ENCODE data around the gene BPIFA1.

Gene BPIFA1

DNA sequence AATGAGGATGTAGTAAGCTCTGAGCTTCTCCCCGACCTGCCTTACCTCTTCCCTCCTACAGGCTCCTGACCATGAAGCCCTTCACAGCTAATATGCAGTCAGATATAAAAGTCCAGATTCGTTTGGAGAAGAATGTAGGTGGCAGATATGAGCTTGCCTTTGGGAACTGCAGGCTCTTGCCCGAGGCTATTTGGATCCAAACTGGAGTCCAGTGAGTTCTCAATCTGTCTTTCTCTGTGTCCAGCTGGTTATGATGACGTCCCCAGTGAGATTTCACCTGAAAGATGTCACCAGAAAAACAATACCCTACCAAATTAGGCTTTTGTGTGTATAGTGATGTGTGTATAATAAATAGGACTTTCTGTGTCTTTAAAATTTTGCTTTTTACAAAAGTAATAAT is 33.3 kb upstream of the BPIFA1 start:
- H3K4me3 ChIP-seq (ENCODE audit: low read depth, low read length), result no peak overlapping the region
- TF ChIP-seq, protein P1, sequence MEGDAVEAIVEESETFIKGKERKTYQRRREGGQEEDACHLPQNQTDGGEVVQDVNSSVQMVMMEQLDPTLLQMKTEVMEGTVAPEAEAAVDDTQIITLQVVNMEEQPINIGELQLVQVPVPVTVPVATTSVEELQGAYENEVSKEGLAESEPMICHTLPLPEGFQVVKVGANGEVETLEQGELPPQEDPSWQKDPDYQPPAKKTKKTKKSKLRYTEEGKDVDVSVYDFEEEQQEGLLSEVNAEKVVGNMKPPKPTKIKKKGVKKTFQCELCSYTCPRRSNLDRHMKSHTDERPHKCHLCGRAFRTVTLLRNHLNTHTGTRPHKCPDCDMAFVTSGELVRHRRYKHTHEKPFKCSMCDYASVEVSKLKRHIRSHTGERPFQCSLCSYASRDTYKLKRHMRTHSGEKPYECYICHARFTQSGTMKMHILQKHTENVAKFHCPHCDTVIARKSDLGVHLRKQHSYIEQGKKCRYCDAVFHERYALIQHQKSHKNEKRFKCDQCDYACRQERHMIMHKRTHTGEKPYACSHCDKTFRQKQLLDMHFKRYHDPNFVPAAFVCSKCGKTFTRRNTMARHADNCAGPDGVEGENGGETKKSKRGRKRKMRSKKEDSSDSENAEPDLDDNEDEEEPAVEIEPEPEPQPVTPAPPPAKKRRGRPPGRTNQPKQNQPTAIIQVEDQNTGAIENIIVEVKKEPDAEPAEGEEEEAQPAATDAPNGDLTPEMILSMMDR (IDR thresholded peaks at IDR 0.05; ENCODE audit: low read depth, low read length), result no peak

DNA sequence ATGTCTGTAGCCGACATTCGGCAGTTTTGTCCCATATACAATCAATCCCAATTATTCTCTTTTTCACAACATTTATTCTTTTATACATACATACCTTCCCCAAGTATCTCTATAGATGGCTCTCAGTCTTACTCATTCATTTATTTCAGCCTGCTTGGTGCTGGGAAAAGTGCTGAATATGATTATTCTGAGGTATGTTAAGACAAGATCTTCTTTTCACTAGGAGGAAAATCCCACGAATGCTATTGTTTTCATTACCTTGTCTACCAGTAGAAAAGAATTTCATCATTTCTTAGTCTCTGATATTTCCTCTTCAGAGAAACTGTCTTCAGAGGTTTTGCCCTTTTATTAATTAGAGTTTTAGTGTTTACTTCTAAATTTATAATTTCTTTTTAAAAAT is 32.4 kb upstream of the BPIFA1 start:
- H3K4me3 ChIP-seq (ENCODE audit: low read depth, low read length), result no peak overlapping the region
- TF ChIP-seq, protein P1 (IDR thresholded peaks at IDR 0.05; ENCODE audit: low read depth, low read length), result no peak

DNA sequence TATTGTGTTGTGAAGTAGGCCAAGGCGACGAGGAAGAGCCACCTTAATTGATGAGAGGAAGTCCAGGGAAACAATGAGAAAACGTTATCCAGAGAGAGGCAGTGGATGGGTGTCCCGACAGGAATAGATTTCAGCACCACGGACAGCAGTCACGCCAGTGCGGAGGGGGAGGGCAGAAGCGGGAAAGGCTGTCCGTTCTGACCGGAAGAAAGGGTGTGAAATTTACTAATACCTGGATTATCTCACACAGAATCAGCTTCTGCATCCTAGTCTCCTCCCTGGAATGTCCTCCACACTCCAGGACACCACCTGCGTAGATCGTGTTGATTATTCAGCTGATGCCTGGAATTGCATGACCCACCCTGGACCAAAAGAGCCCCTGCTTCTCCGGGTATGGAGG is 26.0 kb upstream of the BPIFA1 start:
- H3K4me3 ChIP-seq (ENCODE audit: low read depth, low read length), result no peak overlapping the region
- TF ChIP-seq, protein P1 (IDR thresholded peaks at IDR 0.05; ENCODE audit: low read depth, low read length), result no peak

DNA sequence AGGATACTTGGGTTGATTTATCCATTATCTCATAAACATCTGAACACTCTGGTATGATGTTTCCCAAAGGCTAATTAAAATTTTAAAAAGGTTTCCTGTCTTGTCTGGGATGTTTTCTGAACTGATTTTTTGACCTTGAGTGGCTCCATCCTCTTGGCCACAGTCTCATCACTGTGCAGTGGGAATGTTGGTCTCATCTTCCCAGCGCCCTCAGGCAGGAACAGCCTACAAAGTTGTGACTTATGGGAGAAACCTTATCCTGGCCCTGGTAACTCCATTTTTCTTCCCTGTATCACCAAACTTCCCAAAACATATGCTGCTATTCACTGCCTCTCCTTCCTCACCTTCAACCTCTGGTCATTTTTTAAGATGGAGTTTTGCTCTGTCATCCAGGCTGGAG is 25.4 kb upstream of the BPIFA1 start:
- no peak overlapping the region for H3K4me3 ChIP-seq (ENCODE audit: low read depth, low read length)
- TF ChIP-seq, protein P1 (IDR thresholded peaks at IDR 0.05; ENCODE audit: low read depth, low read length), result no peak

DNA sequence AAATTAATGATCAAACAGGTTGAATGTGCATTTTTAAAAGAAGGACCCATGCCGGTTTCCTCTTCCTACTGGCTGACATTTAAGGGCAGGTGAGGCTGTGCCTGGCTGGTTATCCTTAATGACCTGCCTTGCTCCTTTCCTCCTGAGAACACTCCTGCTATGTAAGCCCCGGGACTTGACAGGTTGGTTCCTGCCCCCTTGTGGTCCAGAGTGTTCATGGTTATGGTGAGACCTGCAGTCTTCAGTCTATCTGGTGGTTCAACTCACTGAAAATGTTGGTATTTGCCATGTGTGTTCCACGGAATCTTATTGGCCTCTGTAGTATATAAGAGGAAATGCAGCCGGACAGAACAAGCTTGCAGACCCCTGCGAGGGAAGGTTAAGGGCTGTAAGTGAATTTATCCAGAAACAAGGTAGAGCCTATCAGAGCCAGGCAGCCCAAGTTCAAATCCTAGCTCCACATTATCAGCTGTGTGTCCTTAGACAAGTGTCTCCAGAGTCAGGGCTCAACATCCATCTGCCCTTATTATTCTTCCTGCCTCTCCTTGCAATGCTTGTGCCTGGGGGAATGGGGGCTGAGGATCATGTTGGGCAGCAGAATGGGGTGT is 23.9 kb upstream of the BPIFA1 start:
- H3K4me3 ChIP-seq (ENCODE audit: low read depth, low read length), result no peak overlapping the region
- TF ChIP-seq, protein P1 (IDR thresholded peaks at IDR 0.05; ENCODE audit: low read depth, low read length), result peak; percentile 18; the same call in 1 of the 2 replicates

DNA sequence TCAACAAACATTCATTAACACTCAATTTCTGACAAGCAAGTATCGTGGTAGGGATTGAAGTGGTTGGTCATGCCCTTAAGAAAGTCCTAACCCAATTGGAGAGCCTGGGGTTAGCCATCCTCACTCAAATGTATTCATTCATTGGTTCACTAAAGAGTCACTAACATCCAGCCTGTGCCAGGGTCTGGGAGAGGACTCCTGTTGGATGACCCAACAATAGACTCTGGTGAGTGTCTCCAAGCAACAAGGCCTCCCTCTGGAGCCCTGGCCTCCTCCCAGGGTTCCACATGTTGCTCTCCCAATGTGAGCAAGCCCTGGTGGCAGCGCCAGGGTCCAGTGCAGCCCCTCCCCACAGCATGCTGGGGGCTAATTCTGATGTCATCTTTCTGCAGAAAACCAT is 18.7 kb upstream of the BPIFA1 start, which contains the start of gene BPIFA3:
TSS of gene BPIFA3 (plus strand) at position 301 of the 400 bp plus-strand sequence. CDS start 185 bp downstream, outside the sequence.
- H3K4me3 ChIP-seq (ENCODE audit: low read depth, low read length), result no peak within 1 kb of the TSS
- TF ChIP-seq, protein P1 (IDR thresholded peaks at IDR 0.05; ENCODE audit: low read depth, low read length), result no peak

DNA sequence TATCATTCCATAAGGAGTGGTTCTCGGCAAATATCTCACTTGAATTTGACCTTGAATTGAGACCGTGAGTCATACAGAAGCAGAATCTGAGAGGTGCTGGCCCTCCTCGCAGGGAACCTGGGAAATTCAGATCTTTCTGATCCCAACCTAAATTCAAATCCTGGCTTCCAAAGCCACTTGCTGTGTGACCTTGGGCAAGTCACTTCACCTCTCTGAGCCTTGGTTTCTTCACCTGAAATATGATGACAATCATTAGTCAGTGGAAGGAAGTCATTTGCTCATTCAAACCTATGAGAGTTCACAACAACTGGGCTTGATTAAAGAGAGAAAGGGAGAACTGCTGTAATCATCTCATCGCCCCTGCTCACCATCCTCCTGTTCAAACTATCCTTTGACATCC is 11.4 kb upstream of the BPIFA1 start:
- TF ChIP-seq, protein P1 (IDR thresholded peaks at IDR 0.05; ENCODE audit: low read depth, low read length), result no peak
- H3K4me3 ChIP-seq (ENCODE audit: low read depth, low read length), result no peak overlapping the region
